Measurements from ENCODE around the gene SPI1. TPM values are rescaled to one million over a fixed set of nuclear protein-coding genes. Genes with fewer than 3 reads are reported as not detected.

Gene SPI1
- total RNA-seq, 1 experiment from 2014 or later, result 0.22 TPM

GRCh38 chr11:47366020-47366490 is 12.3 kb downstream of the SPI1 start:
- Histone ChIP-seq H3K4me1 (ENCODE audit: insufficient read depth, low read length) (no peaks in the 10 kb centered on the region), H3K27ac (ENCODE audit: low read length) (no peak overlapping the region), H3K9me2 (replicated peaks; ENCODE audit: low read length) (no peaks in the 10 kb centered on the region), H2AFZ (ENCODE audit: low read length) (no peak overlapping the region), H3K4me3 (ENCODE audit: low read length) (no peak overlapping the region), H3K36me3 (ENCODE audit: low read depth, low read length) (no peaks in the 10 kb centered on the region), H3K4me2 (ENCODE audit: low read length) (no peak overlapping the region), H3K27me3 (ENCODE audit: low read length) (no peaks in the 10 kb centered on the region), H3K9me3 (ENCODE audit: low read length) (no peaks in the 10 kb centered on the region), H3K9ac (ENCODE audit: low read length) (no peak overlapping the region), H3K79me2 (ENCODE audit: low read length) (no peaks in the 10 kb centered on the region), H3F3A (ENCODE audit: low read length, unreplicated experiment) (no peaks in the 10 kb centered on the region), H4K20me1 (ENCODE audit: low read length) (no peaks in the 10 kb centered on the region)
- ChIA-PET CTCF (no interaction called here), POLR2A (ENCODE audit: unreplicated experiment) (no interaction called here)
- no peak for ATAC-seq
- TF ChIP-seq EZH2phosphoT487 (IDR thresholded peaks at IDR 0.05; ENCODE audit: borderline replicate concordance, low read length), result no peak
- TF ChIP-seq CTCF (conservative IDR thresholded peaks at IDR 0.05; ENCODE audit: low read depth, low read length), result no peak
- no peak for TF ChIP-seq EZH2 (IDR thresholded peaks at IDR 0.05; ENCODE audit: low read length, unreplicated experiment)
- DNase-seq, result no peak
- BruUV-seq (replicated peaks), result no TSS peak
- intact Hi-C loops (cut with micrococcal nuclease), result no loop called here

- no TSS peak for BruUV-seq (replicated peaks)
- Histone ChIP-seq H3K36me3 (ENCODE audit: low read depth, low read length) (no peaks in the 10 kb centered on the region), H3K27me3 (ENCODE audit: low read length) (no peaks in the 10 kb centered on the region), H3K4me1 (ENCODE audit: insufficient read depth, low read length) (no peaks in the 10 kb centered on the region), H4K20me1 (ENCODE audit: low read length) (no peaks in the 10 kb centered on the region), H3K9ac (ENCODE audit: low read length) (no peak overlapping the region), H2AFZ (ENCODE audit: low read length) (no peak overlapping the region), H3K9me3 (ENCODE audit: low read length) (no peaks in the 10 kb centered on the region), H3F3A (ENCODE audit: low read length, unreplicated experiment) (no peaks in the 10 kb centered on the region), H3K27ac (ENCODE audit: low read length) (no peak overlapping the region), H3K4me2 (ENCODE audit: low read length) (no peak overlapping the region), H3K9me2 (replicated peaks; ENCODE audit: low read length) (no peaks in the 10 kb centered on the region), H3K4me3 (ENCODE audit: low read length) (no peak overlapping the region), H3K79me2 (ENCODE audit: low read length) (no peaks in the 10 kb centered on the region)
- ChIA-PET CTCF (no interaction called here), POLR2A (ENCODE audit: unreplicated experiment) (no interaction called here)
- no peak for DNase-seq
- ATAC-seq, result no peak
- TF ChIP-seq EZH2 (IDR thresholded peaks at IDR 0.05; ENCODE audit: low read length, unreplicated experiment), result no peak
- TF ChIP-seq CTCF (conservative IDR thresholded peaks at IDR 0.05; ENCODE audit: low read depth, low read length), result no peak
- no peak for TF ChIP-seq EZH2phosphoT487 (IDR thresholded peaks at IDR 0.05; ENCODE audit: borderline replicate concordance, low read length)
- intact Hi-C loops (cut with micrococcal nuclease), result no loop called here
These were observed 16.9 kb downstream of the SPI1 start for GRCh38 chr11:47361419-47361818.

GRCh38 chr11:47360341-47360740 is 18.0 kb downstream of the SPI1 start:
- no TSS peak for BruUV-seq (replicated peaks)
- no peak for DNase-seq

More at GRCh38 chr11:47360341-47360740, 18.0 kb downstream of the SPI1 start:
- ChIA-PET POLR2A (ENCODE audit: unreplicated experiment) (interaction anchor here (0.6 kb wide), 1 partner anchor 259 kb away, joined by 4 read pairs; no protein-coding TSS in a partner anchor), CTCF (no interaction called here)
- TF ChIP-seq EZH2 (IDR thresholded peaks at IDR 0.05; ENCODE audit: low read length, unreplicated experiment) (no peak), CTCF (conservative IDR thresholded peaks at IDR 0.05; ENCODE audit: low read depth, low read length) (no peak), EZH2phosphoT487 (IDR thresholded peaks at IDR 0.05; ENCODE audit: borderline replicate concordance, low read length) (no peak)
- no peaks in the 10 kb centered on the region for H3K9me2 ChIP-seq (replicated peaks; ENCODE audit: low read length)
- no peak for ATAC-seq
- H2AFZ ChIP-seq (ENCODE audit: low read length), result no peak overlapping the region
- H3K27me3 ChIP-seq (ENCODE audit: low read length), result no peaks in the 10 kb centered on the region
- H3K27ac ChIP-seq (ENCODE audit: low read length), result no peak overlapping the region
- H3K9me3 ChIP-seq (ENCODE audit: low read length), result no peaks in the 10 kb centered on the region
- H3K4me1 ChIP-seq (ENCODE audit: insufficient read depth, low read length), result no peaks in the 10 kb centered on the region
- no peaks in the 10 kb centered on the region for H3F3A ChIP-seq (ENCODE audit: low read length, unreplicated experiment)
- intact Hi-C loops (cut with micrococcal nuclease), result no loop called here
- no peak overlapping the region for H3K4me2 ChIP-seq (ENCODE audit: low read length)
- no peaks in the 10 kb centered on the region for H4K20me1 ChIP-seq (ENCODE audit: low read length)
- no peaks in the 10 kb centered on the region for H3K36me3 ChIP-seq (ENCODE audit: low read depth, low read length)
- H3K4me3 ChIP-seq (ENCODE audit: low read length), result no peak overlapping the region
- H3K79me2 ChIP-seq (ENCODE audit: low read length), result no peaks in the 10 kb centered on the region
- no peak overlapping the region for H3K9ac ChIP-seq (ENCODE audit: low read length)

All from PC-3 (cell line).